HG02798 (cell line): ENCODE measurements around the gene FBRSL1.
"Not testable (repeated sequence)": the region's sequence is repeated elsewhere in the genome, so short reads cannot be mapped to it uniquely, and the experiment has no call there.

ENCODE experiments used
- ATAC-seq: cut with Tn5 transposase; IDR thresholded peaks from one replicate; pipeline ENCODE4 v1.9.1; 2021; ENCODE audit warnings: mild to moderate bottlenecking; ENCODE audit not compliant: unreplicated experiment, poor library complexity

The FBRSL1 gene

DNA sequence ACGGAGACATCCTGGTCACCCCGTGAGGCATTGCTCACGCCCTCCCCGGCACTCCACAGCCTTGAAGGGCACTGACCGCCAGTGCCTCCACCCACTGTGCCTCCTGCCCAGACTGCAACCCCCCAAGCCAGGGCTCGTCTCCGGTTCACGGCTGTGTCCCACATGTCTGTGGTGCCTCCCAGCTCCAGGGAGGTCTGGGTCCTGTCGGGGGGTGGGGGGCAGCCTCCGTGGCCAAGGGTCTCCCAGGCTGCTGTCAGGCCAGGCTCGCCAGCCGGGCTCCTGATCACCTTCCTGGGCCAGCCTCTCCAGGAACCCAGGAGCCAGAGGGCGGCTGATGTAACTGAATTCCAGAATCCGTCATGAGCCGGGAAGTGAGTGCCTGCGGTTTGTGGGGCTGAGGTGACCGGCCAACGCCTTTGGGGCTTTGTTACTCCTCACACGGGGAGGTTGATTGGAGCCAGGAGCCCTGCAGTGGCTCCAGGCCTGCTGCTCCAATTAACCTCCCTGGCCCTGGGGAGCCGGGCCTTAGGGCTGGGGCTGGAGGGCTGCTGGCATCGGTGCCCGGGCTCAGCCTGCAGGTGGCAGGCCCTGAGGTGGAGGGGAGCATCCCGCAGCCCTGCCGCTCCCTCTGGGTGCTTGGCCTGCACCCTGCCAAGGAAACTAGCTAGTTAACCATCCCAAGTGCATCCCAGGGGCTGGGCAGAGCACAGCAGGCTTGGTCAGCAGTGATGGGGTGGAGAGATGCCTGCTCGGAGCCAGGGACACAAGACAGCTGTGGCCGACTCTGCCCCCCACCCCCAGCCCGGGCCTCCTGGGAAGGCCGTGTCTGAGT, 36.4 kb upstream of the FBRSL1 start:
- no peak for ATAC-seq

DNA sequence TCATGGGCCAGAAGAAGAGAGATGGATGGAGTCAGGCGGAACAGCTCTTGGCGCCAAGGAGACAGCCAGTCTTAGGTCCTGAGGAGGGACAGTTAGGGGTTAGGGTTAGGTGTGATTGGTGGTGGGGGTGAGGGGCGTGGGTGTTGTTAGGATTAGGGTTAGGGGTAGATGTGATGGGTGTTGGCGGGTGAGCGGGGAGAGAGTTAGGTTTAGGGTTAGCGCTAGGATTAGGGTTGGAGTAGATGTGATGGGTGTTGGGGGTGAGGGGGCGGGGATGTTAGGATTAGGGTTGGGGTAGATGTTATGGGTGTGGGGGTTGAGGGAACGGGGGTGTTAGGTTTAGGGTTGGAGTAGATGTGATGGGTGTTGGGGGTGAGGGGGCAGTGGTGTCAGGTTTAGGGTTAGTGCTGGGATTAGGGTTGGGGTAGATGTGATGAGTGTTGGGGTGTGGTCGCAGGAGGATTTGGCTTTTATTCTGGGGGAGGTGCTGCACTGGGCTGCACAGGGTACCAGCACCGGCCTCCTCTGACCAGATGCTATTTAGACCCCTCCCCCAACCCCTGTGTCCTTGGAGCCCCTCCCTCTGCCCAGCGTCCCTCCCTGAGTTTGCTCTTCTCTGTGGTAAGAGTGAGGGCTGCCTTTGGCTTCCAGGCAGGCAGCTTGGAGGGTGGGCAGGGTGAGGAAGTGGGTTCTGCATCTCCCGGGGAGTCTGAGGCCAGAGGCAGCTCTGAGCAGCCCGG, 35.6 kb upstream of the FBRSL1 start:
- no peak for ATAC-seq

DNA sequence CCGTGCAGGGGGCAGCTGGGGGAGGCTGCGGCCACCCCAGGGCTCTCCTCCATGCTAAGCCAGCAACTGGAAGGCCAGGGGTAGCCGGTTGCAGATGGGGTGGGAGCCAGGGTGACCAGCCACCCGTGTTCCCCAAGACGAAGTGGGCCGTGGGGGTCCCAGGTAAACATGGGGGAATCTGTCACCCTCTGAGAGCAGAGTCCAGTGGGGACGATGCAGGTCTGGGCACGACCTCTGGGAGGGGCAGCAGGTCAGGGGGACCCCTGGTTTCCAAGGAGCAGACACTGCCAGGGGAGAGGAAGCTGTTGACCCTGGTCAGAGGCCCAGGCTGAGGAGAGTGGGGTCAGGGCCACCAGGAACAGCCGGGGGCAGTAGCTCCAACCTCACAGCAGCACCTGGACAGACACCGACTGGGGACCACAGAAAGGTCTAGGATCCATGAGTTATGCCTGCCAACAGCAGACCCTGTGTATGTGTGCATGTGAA, 35.0 kb upstream of the FBRSL1 start:
- no peak for ATAC-seq

DNA sequence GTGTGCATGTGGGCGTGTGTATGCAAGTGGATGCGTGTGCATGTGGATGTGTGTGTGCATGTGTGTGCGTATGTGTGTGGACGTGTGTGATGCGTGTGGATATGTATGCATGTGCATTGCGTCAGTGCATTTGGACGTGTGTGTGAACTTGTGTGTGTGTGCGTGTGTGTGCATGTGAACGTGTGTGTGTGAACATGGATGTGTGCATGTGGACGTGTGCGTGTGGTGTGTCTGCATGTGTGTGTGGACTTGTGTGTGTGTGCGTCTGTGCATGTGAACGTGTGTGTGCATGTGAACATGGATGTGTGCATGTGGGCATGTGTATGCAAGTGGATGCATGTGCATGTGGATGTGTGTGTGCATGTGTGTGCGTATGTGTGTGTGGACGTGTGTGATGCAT, 34.4 kb upstream of the FBRSL1 start:
- ATAC-seq, result no peak

DNA sequence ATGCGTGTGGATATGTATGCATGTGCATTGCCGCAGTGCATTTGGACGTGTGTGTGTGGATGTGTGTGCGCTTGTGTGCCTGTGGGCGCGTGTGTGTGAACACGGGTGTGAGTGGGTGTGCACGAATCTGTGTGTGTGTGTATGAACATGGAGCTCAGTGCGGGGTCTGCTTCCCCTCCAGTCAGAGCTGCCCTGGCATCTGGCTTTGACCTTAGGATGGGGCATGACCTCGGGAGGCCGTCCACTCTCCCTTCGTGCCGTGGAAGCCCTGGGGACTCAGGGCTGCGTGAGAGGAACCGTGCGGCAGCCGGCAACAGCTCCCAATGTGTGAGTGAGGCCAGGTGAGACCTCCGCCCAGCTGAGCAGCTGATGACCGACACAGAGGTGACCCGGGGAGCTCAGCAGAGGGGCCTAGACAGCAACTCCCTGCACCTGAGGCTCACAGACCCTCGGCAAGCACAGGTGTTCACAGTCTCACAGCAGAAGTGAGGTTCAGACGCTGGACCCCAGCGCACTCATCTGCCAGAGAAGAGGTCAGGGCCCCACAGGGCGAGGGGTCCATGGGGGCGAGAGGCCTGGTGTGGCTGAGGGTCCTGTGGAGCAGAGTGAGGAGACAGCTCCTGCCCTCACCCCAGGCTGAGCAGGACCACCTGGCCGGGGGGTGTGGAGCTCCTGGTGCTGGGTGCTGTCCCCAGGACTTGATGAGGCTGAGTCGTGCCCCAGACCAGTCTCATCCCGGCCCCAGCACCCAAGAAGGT, 33.6 kb upstream of the FBRSL1 start:
- no peak for ATAC-seq

DNA sequence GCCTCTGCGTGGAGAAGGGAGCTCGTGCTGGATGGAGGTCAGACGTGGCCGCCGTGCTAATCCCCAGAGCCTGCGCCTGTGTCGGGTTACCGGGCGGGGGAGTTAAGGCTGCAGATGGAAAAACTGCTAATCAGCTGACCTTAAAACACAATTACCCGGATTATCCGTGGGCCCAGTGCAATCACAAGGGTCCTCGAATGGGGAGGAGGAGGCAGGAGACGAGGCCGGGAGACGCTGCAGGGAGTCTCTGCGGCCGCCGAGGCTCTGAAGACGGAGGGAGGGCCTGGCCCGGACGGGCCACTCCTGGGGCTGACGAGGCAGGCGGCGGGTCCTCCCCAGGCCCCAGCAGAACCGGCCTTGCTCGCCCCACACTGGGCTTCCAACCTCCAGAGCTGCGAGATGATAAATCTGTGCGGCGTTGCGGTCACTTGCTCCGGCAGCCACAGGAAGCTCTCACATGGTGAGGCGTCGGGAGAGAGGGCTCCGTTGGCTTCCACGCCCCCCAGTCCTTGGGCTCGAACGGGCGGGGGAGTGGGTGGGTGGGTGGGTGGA, 32.9 kb upstream of the FBRSL1 start:
- ATAC-seq, result no peak

DNA sequence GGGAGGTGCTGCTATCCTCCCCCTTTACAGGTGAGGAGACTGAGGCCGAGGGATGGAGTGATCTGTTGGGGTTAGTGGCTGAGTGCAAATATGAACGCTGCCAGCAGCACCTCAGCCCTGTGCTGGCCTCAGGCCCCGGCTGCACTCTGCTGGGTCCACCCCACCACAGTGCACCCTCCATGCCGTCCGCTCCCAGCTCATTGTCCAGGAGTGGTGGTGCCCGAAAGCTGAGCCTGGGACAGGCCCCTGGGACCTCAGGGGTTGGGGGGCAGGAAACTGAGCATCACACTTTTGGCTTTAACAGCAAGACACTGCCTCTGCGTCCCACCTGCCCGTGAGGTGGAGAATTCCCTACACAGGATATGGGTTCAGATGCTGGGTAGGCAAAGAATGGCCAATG, 31.5 kb upstream of the FBRSL1 start:
- no peak for ATAC-seq

DNA sequence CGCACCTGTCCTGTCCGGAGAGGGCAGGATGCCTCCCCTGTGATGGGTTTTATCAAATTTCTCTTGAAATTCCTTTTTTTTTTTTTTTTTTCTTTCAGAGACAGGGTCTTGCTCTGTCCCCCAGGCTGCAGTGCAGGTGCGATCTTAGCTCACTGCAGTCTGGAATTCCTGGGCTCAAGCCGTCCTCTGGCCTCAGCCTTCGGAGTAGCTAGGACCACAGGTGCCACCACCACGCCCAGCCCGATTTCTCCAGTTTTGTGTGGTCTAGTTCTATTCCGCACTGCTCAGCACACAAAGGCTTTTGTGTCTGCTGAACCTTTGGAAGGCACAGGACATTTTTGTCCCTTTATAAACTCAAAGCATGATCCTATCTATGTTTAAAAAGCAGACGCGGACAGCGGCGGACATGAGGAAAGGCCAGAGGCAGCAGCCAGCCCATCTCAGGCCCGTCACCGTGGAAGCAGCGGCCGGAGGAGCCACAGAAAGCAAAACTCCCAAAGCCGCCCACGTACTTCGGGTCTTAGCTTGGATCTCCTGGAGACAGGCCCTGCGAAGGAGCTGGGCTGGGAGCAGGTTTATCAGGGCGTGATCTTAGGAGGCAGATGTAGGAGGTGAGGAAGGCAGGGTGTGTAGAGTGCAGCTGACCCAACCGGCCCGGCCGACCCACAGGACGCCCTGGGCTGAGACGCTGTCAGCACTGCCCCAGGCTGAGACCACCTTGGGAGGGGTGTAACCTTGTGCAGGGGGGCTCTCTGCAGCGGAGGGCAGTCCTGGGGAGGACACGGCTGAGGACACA, 30.9 kb upstream of the FBRSL1 start:
- no peak for ATAC-seq

DNA sequence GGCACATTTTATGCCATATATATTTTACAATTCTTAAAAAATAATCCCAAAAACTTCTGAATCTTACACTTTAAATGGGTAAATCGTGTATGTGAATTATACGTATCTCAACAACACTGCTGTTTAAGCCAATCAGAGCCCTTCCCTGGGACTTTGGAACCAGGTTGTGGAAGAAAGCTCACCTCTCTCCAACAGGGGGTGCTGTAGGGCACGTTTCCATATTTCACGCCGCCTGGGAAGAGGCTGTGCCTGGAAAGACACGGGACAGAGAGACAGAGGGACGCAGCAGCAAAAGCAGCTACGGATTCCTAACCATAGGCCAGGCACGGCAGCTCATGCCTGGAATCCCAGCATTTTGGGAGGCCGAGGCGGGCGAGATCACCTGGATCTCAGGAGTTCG, 29.4 kb upstream of the FBRSL1 start:
- no peak for ATAC-seq

DNA sequence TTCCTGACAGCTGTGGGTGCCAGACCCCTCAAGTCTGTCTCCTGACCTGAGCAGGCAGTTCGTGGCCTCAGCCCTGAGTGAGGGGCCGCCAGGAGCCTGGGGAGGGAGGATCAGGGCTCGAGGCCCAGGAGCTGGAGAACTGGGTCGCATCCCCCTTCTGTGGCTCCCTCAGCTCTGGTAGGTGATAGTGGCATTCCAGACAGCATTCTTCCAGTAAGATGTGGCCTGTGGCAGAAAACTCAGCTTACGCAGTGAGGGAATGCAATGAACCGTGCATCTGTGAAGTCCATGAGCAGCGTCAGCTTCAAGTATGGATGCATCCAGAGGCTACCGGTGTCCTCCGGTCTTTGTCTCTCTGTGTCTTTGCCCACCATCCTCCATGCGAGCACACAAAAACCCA, 28.4 kb upstream of the FBRSL1 start:
- no peak for ATAC-seq

DNA sequence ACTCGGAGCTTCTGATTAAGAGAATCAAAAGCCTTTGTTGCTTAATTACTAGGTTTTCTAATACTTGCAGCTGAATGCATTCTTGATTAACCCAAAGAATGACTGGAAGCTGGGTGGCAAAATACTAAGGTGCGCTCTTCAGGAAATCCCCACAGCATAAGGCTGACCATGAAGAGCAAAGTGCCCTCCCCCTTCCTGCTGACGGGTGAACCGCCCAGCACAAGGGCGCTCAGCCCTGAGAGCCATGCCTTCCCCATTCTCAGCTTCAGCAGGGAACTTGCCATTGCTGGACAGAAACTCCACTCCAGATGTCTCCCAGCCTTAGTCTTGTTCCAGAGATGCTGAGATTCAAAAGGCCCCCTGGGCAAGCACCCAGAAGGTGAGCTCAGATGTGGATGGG, 27.2 kb upstream of the FBRSL1 start:
- no peak for ATAC-seq

DNA sequence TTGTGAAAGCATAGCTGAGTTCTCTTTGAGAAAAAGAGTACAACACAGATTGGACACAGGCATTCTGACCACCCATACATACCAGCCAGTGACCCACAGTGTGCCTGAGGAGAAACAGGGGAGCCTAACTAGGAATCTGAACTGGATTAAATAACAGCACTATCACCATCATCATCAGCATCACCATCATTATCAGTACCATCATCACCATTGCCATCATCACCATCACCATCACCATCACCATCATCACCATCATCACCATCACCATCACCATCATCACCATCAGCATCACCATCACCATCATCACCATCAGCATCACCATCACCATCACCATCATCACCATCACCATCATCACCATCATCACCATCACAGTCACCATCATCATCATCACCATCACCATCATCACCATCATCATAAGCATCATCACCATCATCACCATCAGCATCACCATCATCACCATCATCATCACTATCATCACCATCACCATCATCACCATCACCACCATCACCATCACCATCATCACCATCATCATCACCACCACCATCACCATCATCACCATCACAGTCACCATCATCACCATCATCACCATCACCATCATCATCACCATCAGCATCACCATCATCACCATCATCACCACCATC, 26.5 kb upstream of the FBRSL1 start:
- not testable (repeated sequence) for ATAC-seq

DNA sequence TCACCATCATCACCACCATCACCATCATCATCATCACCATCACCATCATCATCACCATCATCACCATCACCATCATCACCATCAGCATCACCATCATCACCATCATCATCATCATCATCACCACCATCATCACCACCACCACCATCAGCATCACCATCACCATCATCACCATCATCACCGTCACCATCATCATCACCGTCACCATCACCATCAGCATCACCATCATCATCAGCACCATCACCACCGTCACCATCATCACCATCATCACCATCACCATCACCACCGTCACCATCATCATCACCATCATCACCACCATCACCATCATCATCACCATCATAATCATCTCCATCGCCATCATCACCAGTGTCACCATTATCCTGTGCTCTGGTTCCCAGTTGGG, 25.6 kb upstream of the FBRSL1 start:
- not testable (repeated sequence) for ATAC-seq

DNA sequence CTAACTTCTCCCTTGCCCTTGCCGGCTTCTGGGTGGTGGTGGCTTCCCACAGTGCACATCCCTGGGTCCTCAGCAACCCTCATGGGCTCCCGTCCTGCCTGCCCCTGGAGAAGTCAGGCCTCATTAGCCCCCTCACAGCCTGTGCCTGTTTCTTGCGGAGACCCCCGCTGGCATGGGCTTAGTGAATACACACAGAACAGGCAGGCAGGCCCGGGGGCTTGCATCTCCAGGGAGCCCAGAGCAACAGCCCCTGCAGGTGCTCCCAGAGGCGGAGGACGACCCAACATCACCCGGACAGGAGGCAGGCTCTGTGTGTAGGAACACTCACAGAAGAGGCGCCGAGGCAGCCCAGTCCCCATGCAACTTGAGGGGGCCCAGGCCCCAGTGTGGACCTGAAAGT, 25.1 kb upstream of the FBRSL1 start:
- ATAC-seq, result no peak

DNA sequence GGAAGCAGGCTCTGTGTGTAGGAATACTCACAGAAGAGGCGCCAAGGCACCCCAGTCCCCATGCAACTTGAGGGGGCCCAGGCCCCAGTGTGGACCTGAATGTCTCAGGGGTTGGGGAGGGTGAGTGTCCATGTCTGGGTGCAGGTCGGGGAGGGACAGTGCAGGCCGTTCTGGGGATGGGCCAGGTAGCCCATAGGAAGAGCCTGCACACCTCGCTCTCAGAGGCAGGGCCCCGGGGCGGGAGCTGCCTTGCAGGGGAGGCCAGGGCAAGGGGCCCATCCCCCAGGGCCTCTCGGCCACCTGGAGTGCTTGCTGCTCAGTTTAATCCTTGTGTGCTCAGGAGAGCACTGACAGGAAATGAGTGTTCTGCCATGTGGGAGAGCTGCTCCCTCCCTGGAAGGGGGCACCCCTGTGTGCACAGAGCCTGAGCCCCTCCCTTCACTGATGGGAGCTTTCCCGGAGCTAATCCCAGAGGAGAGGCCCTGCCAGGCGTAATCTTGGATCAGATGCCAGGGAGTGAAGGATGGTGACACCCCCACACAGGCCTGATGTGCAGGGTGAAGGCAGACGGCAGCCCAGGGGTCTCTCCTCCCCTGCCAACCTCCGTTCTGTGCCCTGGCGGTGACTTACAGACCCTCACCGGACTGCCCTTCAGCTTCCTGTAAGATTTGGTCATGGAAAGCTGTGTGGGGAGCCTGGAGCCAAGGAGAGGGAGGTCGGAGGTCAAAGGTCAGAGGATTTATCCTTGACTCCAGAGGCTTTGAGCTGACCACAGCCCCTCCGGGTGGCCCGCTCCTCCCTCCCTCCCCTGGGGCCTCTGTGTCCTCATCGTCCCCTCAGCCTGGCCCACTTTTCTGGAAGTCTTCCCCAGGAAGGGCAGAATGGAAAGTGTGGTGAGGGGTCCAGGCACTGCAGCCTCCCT, 24.4 kb upstream of the FBRSL1 start:
- ATAC-seq, result no peak

DNA sequence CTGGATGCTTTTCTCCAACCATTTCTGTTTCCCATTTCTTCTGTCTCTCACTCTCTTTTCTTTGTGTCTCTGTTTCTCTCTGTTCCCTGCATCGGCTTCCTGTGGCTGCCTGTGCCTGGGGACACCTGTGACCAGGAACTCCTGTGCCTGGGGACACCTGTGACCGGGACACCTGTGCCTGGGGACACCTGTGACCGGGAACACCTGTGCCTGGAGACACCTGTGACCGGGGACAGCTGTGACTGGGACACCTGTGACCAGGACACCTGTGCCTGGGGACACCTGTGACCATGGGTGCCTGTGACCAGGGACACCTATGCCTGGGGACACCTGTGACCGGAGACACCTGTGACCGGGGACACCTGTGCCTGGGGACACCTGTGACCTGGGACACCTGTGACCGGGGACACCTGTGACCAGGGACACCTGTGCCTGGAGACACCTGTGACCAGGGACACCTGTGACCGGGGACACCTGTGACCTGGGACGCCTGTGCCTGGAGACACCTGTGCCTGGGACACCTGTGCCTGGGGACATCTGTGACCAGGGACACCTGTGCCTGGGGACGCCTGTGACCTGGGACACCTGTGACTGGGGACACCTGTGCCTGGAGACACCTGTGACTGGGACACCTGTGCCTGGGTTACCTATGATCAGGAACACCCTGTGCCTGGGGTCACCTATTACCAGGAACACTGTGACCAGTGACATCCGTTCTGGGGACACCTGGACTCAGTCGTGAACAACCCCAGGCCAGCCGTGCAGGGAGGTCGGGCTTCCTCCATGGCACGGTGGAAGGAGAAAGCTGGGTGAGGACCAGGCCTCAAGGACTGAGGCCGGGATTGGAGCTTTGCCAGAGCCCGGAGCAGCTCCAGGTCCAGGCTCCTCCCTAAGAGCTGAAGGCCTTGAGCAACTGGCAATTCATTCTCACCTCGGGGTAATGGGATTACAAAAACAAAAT, 23.4 kb upstream of the FBRSL1 start:
- no peak for ATAC-seq

DNA sequence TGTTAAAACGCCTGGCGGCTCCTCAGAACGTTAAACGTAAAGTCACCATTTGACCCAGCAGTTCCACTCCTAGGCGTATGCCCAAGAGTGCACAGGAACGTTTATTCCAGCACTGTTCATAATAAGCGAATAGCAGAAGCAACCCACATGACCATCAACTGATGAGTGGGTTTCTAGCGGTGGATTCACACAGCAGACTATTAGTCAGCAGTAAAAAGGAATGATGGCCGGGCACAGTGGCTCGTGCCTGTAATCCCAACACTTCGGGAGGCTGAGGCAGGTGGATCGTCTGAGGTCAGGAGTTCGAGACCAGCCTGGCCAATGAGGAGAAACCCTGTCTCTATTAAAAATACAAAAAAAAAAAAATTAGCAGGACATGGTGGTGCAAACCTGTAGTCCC, 22.4 kb upstream of the FBRSL1 start:
- no peak for ATAC-seq
